NCI-H2107 treated with DMSO at 0.1 percent for 48 hours (cell line): Measurements from ENCODE around the gene TREML4.

ENCODE experiments used
- DNase-seq: peaks from one replicate; lab custom pipeline; 2025; ENCODE audit not compliant: unreplicated experiment; lab: John Stamatoyannopoulos, UW

TREML4 gene

GRCh38 chr6:41284726-41285125, 56.6 kb downstream of the TREML4 start:
- DNase-seq = no peak

- no peak for DNase-seq
Observed at GRCh38 chr6:41286544-41287346, 58.6 kb downstream of the TREML4 start, which contains the start of gene TREM1. TSS of gene TREM1 (minus strand) at chr6:41286682. CDS start at chr6:41286655, 27 bp downstream.

DNA sequence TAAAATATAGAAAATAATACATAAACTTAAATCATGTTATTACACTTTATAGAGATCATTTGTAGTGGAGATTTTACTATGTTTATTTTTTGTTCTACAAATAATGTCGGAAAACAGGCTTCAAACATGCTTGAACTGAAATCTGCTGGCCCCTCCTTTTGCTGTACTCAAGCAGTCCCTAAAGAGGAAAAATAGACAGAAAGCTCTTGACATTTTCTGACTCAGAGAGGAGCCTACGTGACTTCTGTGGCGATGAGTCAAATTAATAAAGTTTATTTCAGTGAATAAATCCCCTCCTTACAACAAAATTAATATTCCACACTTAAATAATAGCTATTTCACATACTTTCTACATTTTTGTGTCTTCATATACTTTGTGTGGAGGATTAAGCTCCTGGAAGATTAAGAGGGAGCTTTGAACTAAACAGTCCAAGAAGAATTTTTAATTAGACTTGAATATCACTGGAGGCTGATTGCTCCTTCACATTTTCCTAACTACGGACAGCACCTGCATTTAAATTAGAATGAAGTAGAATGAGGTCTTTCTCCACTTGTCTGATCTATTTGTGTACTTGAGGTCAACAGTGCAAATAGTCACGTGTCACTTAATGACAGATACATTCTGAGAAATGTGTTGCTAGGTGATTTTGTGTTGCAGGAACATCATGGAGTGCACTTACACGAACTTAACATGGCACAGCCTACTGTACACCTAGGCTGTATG, 60.0 kb downstream of the TREML4 start:
- peak; percentile 69 for DNase-seq
